Astrocyte of the spinal cord (primary cell): ENCODE data around the gene ELMO1.

Source experiments
- DNase-seq: peaks from one replicate; pipeline ENCODE4 v3.0.0; 2011; ENCODE audit warnings: low read depth, low spot score
- H3K4me3 ChIP-seq: 2 replicates; pipeline ENCODE4 v1.5.1; 2011; ENCODE audit warnings: low read depth, mild to moderate bottlenecking, low read length, moderate library complexity
- in situ Hi-C: cut with HindIII; loops from 2 replicates; pipeline ENCODE4 v1.10.0; 2017; ENCODE audit warnings: low sequenced_read_pairs
- TF ChIP-seq, protein P1 (sequence below): IDR thresholded peaks from 2 replicates; pipeline ENCODE4 v1.5.1; 2012; ENCODE audit warnings: low read depth, mild to moderate bottlenecking, low read length, inconsistent platforms

The ELMO1 gene

DNA sequence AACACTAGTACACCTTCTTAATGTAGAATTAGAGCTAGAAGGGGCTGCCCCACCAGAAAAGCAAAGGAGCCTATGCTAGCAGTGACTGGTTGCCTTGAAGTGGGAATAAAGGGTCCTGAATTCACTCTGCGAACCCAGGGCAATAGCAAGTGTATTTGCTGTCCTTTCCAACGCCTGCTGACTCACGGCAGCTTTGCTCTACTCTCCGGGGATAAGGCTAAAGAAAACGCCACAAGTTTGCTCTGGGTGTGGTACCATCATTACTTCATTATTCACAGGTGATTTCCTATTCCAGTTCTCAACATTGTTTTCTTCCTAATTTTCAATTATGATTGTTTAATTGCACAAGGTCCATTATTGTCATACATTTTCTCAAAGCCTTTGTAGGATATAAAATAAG is 503.8 kb downstream of the ELMO1 start:
- H3K4me3 ChIP-seq = no peak overlapping the region
- in situ Hi-C loops = no loop called here
- TF ChIP-seq, protein P1, sequence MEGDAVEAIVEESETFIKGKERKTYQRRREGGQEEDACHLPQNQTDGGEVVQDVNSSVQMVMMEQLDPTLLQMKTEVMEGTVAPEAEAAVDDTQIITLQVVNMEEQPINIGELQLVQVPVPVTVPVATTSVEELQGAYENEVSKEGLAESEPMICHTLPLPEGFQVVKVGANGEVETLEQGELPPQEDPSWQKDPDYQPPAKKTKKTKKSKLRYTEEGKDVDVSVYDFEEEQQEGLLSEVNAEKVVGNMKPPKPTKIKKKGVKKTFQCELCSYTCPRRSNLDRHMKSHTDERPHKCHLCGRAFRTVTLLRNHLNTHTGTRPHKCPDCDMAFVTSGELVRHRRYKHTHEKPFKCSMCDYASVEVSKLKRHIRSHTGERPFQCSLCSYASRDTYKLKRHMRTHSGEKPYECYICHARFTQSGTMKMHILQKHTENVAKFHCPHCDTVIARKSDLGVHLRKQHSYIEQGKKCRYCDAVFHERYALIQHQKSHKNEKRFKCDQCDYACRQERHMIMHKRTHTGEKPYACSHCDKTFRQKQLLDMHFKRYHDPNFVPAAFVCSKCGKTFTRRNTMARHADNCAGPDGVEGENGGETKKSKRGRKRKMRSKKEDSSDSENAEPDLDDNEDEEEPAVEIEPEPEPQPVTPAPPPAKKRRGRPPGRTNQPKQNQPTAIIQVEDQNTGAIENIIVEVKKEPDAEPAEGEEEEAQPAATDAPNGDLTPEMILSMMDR = no peak
- no peak for DNase-seq

DNA sequence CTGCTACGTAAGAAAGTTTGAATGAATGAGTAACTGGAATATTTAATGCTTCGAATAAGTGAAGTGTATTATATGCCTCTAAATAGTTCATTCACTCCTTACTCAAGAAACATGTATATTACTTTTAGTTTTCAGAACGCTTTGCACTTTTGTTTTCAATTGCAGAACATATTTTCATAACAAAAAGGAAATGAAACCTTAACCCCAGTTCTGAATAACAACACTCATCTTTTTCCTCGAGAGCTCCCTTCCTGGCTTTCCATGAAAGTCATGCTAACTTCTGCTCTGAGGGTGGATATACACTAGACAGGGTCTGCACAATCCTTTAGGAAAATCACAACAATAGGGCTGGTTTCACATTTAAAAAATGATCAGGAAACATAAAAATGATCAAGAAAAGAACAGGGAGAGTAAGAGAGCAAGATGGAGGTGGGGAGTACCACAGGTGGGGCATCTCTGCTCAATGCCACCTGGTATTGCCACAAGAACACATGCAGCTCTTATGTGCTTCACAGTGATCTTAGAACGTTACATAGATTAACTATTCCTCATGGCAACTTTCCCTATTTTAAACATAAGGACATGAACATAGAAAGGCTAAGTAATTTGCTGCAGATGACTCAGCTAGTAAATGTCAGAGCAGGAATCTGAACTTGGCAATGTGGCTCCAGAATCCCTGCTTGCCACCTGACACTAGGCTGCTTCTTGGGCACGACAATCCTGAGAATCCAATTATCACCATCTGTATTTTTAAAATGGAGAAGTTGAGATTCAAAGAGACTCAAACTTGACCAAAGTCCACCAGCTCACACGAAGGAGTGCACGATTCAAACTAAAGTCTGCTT is 504.9 kb downstream of the ELMO1 start:
- in situ Hi-C loops = no loop called here
- no peak overlapping the region for H3K4me3 ChIP-seq
- no peak for DNase-seq
- TF ChIP-seq, protein P1 = no peak

DNA sequence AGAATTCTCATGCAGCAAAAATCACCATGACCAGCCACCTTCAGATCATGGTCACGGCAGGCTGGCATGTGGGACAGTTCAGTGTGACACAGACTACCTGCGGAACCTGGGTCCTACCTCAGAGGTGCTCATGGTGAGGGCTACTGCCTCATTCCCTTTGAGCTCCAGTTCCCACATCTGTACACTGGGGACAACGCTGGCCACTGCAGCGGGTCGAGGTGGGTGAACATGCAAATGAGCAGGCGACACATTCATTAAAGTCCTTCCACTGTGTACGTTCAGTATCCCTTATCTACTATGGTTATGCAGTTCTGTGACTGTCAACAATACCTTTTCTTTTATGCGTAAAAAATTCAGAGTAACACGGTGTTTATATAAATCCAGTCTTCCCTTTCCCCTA is 505.7 kb downstream of the ELMO1 start:
- TF ChIP-seq, protein P1 = no peak
- in situ Hi-C loops = no loop called here
- DNase-seq = no peak
- H3K4me3 ChIP-seq = no peak overlapping the region

DNA sequence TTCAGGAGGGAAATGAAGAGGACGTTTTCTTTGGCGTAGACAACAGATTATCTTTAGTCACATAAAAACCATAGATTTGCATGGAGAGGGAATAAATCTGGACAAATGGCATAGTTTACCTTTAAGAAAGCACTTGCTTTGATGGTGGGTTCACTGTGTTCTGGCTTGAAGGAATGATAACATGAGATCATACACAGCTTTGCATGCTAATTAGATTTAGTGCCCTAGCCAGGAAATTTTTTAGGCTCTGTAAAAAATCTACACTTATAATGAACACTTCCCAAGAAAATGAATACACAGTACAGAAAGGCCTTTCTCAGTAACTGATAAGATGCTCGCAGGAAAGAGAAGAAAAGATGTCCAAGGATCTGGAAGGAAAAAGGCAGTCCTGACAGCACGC is 506.1 kb downstream of the ELMO1 start:
- in situ Hi-C loops = no loop called here
- TF ChIP-seq, protein P1 = no peak
- no peak overlapping the region for H3K4me3 ChIP-seq
- no peak for DNase-seq

DNA sequence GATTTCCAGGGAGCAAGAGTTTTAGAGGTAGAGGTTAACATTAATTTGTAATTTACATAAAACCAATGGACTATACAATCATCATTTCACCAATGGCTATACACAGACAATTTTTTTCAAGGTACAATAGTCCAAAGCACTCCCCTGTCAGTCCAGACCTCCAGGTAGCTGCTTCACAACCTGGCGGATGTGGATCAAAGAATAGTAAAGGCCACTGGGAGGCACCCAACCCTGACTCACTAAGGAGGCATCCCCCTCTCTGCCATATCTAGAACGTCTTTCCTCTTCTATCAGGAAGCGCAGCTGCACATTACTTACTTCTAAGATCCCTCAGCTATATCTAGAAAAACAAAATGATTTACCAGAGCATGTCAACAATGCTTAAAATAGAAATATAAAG is 506.6 kb downstream of the ELMO1 start:
- DNase-seq = no peak
- TF ChIP-seq, protein P1 = no peak
- no peak overlapping the region for H3K4me3 ChIP-seq
- in situ Hi-C loops = no loop called here

DNA sequence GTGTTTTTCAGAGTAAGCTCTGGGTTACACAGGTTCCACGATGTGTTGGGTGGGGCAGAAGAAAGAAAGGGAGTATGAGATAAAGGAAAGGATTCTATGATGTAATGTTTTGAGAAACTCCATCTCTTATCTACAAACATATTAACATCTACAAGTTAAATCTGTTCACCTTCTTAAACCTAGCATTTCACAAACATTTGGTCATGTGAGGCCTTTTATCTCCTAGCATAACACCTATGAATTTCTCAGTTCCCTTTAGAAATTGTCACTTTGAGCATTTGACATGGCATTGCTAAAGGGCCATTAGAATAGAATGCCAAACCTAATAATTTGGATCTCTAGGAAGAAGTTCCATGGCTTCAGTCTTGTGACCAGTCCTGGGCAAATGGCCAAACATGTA is 507.3 kb downstream of the ELMO1 start:
- in situ Hi-C loops = no loop called here
- no peak overlapping the region for H3K4me3 ChIP-seq
- DNase-seq = no peak
- TF ChIP-seq, protein P1 = no peak
